Left renal cortex interstitium (tissue), 4 donors: ENCODE data around the gene UBAC2. TPM values are rescaled to one million over a fixed set of nuclear protein-coding genes. Genes with fewer than 3 reads are reported as not detected.

ENCODE experiments used
- DNase-seq, 4 donors: peaks; one replicate each; pipeline ENCODE4 v3.0.0-alpha.2; 2013; ENCODE audit warnings: low read depth in 4 of 4, low spot score in 2 of 4, missing footprints in 1 of 4
- polyA plus RNA-seq, 4 donors: library from polyadenylated mRNA; unstranded; fragments of 120-200 nt; gene quantifications; one replicate each; pipeline ENCODE4 v1.2.1, GENCODE V29; 2013; ENCODE audit not compliant: insufficient read length in 4 of 4

UBAC2 gene
- polyA plus RNA-seq, 4 donors = 81.4 to 105 (median 99.1) TPM

DNA sequence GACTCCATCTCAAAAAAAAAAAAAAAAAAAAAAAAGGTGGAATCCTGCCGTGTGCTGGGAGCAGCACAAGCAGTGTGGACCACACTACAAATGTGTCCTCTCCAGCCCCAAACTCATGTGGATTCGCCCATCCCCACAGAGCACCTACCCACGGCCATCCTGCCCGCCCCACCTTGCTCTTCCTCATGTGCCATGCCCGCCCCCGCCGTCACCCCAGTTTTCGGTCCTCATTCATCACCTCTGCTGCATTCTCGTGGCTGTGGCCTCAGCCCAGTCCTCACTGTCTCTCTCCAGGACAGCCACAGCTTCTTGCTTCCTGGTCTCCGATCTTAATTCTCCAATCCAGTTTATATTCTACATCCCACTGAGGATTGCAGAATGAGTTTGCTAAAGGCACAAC lies 220.6 kb downstream of the UBAC2 start:
- no peak for DNase-seq

GRCh38 chr13:99421758-99422585 lies 221.3 kb downstream of the UBAC2 start:
- DNase-seq = no peak

- no peak for DNase-seq
These were observed 222.0 kb downstream of the UBAC2 start for GRCh38 chr13:99422586-99423220.

DNA sequence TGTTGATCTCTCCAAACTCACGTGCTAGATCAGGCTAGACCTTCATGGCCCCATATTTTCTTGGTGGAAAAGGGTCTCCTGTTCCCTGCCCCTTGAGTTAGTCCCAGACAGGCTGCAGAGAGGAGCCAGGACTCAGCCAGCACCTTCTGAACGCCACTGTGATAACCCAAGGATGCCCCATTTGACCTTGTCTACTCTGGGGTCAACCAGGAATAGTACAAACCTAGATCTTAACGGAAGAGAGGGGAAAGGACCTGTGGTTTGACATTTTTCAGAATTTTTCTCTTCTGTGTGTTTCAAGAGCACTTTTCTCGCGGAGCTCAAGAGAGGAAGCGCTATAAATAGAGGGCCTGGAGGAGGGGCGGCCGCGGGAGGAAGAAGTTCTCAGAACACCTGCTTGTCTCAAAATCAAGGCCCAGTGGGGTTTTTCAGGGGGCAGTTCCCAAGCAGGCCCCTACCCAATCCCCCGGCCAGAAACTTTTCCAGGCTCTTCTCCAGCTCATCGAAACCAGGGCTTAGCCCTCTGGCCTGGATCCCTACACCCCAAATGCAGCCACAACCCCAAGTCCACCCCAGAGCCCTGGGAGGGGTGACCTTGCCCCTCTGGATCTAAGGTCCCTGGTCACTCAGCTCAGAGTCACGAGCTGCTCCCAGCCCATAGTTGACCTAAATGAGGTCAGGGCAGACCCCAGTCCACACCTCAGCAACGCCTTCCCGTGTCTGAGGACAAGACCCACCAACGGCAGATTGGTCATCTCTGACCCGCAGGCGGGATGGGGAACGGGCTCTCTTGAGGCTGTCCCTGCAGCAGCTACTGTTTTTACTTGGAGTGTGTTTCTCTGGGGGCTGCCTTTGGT lies 225.1 kb downstream of the UBAC2 start:
- no peak for DNase-seq

DNA sequence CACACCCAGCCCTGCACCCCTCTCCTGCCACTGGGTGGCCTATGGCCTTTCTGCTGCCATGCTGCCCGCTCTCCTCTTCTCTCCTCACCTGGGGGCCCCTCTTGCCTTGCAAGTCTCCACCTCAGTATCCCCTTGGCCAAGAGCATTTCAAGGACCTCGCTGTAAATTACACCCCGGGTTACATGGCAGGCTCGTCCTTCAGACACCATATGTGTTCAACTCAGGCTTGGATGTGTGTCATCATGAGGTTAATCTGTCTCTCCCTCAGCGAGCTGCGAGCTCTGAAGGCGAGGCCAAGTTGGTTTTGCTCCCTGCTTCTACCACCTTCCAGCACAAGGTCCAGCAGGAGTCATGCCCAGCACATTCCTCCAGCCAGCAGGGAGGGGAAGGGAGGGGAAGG lies 225.8 kb downstream of the UBAC2 start:
- no peak for DNase-seq

DNA sequence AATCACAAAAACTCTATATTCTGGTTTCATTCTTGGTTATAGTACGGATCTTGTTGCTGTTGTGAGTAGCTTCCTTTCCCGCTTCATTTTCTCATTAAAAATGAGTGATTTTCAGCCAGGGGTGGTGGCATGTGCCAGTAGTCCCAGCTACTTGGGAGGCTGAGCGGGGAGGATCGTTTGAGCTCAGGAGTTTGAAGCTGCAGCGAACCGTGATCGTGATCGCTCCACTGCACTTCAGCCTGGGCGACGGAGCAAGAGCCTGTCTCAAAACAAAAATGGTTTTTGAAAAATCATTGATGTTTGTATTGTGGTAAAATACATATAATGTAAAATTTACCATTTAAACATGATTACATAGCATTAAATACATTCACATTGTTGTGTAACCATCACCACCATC lies 229.0 kb downstream of the UBAC2 start:
- no peak for DNase-seq

DNA sequence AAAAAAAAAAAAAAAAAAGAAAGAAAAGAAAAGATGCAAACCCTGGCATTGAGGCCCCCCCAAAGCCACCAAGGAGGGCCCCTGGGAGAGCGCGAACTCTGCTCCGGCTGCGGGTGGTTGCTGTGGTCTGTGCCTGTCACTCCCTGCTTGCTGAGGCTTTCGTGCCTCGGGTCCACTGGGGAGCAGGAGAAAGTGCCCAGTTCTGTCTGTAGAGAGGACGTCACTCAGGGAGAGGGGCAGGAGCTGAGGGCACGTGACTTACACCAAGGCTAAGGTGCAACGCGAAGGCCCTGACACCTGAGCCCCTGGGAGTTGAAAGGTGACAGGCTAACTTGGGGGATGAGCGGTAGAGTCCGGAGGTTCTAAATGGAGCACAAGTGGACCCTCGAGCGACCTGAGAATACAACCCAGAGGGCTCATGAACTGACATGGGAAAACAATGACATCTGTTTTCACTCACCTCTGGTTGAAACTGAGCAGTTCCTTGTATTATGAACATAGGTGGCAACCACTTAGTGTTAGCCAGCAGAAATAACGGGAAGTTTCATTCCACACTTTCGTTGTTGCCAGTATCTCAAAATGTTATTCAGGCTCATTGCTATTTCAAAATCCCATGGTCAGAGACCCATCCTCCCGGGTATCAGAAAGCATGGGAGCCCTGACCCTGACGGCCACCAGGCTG lies 231.4 kb downstream of the UBAC2 start:
- no peak for DNase-seq

DNA sequence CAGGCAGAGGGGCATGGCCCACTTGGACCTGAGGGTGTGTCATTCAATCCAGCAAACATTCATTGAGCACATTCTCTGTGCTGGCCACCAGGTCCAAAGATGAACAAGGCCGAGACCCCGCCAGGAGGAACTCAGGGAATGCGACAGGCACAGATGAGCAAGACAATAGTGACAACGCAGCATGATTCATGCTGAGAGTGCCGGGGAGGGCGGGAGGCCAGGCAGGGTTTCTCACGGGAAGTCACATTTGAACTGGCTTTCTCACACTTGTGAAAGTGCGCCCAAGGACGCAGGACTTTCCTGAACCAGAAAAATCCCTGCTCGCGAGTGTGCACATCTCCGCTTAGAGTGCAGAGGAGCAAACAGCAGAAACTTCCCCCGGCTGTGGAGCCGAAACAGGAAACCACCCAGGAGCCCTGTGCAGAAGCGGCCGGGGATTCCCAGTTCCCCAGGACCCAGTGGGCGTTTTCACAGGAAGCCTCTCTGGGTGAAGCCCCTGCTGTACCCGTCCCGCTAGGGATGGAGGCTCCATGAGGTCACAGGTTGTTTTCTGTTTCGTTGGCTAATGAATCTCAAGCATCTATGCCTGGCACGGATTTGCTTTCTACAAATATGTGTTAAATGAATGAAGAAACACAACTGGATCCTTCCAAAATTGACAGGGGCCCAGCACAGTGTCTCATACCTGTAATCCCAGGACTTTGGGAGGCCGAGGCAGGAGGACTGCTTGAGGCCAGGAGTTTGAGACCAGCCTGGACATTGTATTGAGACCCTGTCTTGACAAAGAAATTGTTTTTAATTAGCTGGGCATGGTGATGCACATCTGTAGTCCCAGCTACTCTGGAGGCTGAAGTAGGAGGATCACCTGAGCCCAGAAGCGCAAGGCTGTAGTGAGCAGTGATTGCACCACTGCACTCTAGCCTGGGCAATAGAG lies 232.2 kb downstream of the UBAC2 start:
- no peak for DNase-seq

DNA sequence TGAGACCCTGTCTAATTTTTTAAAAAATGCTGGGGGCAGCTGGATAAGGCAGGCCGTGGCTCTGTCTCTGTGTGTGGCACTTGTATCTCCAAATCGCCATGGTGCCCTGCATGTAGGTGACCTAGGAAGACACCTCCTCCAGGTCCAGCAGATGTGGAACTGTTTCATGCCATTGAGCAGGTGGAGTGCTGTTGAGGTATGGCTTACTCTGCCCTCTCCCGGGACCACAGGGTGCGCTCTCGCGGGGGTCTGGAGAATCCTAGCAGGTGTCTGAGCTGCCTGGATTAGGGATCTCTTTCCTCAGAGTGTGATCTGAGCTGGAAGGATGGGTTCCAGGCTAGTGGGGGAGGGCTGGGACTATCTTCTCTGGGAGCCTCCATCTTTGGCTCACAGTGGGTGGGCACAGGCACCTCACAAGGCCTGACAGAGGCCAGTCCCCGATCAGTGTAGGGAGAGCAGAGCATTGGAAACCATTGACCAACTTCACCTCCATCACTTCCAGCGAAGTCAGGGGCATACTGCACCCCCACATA lies 233.0 kb downstream of the UBAC2 start:
- DNase-seq = no peak

DNA sequence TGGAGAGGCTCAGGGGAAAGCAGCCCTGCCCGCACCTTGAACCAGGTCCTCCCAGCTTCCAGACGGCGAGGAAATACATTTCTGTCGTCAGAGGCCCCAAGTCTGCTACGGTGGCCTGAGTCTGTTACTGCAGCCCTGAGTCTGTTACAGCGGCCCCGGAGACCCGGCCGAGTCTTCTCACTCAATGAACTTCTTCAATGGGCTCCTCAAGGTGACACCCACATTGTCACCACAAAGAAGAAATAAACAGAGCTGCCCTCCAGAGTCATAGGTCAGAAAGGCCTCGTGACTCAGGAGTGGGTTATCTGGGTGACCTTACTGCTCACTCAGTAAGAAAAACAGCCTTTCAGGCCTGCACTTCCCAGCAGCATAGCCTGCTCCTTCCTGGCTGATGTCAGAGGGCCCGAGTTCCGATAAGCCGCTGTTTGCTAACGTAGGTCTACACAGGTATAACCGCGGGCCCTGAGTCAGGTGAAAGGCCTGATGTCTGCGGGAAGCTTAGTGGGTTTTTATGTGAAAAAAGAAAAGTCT lies 233.7 kb downstream of the UBAC2 start:
- DNase-seq = no peak

DNA sequence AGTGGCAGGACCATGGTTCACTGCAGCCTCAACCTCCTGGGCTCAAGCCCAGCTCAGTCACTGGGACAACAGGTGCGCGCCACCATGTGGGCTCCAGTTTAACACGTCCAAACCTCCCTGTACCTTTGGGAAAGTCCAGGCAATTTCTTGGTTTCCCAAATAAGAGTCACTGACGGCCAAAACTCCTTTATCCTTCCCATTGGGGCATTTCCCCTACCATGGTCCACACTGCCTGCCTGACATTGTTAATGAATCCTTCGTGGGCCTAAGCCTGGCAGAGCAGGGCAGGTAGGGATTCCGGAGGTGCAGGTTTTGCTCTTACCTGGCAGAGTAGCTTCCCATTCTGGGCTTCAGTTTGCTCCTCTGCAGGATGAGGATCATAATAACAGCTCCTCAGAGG lies 234.5 kb downstream of the UBAC2 start:
- no peak for DNase-seq

- DNase-seq = no peak
These were observed 235.3 kb downstream of the UBAC2 start for GRCh38 chr13:99435998-99436397.

Other genes starting within 250 kb of the UBAC2 start
- gene DOCK9, start 222.8 kb upstream of the UBAC2 start, polyA plus RNA-seq = 10 to 100 TPM; 53.0 to 71.7 (median 58.7) TPM
- gene GPR18, start 57.5 kb downstream of the UBAC2 start, polyA plus RNA-seq = under 1 TPM; 0.16 to 0.40 (median 0.35) TPM
- 1 to 10 TPM; 2.1 to 5.0 (median 2.3) TPM for gene GPR183, start 106.5 kb downstream of the UBAC2 start, polyA plus RNA-seq